COLO829 (cell line): ENCODE data around the gene GPATCH8.
A peak's percentile ranks its signal among the peaks of the same experiment; 100 is the strongest.
"Not testable (repeated sequence)": the region's sequence is repeated elsewhere in the genome, so short reads cannot be mapped to it uniquely, and the experiment has no call there.

Experiments
- DNase-seq: peaks from one replicate; pipeline ENCODE4 v3.0.0; 2012; ENCODE audit warnings: low spot score

GPATCH8 gene

DNA sequence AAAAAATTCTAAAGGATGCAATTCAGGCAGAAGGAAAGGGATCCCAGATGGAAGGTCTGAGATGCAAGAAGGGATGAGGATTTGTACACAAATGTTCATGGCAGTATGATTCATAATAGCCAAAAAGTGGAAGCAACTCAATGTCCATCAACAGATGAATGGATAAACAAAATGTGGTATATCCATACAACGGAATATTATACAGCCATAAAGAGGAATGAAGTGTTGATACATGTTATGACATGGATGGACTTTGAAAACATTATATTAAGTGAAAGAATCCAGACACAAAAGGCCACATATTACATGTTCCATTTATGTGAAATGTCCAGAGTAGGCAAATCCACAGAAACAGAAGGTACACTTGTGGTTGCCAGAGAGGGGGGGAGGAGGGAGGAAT is 23.9 kb upstream of the GPATCH8 start:
- DNase-seq = no peak

- no peak for DNase-seq
Measured at GRCh38 chr17:44523672-44523972, 20.4 kb upstream of the GPATCH8 start.

GRCh38 chr17:44522883-44523671 is 19.9 kb upstream of the GPATCH8 start:
- no peak for DNase-seq

DNA sequence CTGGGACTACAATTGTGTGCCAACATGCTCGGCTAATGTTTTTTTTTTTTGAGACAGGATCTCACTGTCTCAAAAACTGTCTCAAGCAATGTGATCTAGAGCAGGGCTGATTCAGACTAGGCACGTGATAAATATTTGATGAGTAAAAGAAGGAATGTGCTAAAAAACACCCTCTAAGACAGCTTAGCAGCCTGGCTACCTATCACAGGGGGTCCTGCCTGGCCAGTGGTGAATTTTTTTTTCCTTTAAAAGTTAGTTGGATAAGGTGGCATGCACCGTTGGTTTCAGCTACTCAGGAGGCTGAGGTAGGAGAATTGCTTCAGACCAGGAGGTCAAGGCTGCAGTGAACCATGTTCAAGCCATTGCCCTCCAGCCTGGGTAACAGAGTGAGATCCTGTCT is 14.8 kb upstream of the GPATCH8 start:
- DNase-seq = peak; percentile 69

DNA sequence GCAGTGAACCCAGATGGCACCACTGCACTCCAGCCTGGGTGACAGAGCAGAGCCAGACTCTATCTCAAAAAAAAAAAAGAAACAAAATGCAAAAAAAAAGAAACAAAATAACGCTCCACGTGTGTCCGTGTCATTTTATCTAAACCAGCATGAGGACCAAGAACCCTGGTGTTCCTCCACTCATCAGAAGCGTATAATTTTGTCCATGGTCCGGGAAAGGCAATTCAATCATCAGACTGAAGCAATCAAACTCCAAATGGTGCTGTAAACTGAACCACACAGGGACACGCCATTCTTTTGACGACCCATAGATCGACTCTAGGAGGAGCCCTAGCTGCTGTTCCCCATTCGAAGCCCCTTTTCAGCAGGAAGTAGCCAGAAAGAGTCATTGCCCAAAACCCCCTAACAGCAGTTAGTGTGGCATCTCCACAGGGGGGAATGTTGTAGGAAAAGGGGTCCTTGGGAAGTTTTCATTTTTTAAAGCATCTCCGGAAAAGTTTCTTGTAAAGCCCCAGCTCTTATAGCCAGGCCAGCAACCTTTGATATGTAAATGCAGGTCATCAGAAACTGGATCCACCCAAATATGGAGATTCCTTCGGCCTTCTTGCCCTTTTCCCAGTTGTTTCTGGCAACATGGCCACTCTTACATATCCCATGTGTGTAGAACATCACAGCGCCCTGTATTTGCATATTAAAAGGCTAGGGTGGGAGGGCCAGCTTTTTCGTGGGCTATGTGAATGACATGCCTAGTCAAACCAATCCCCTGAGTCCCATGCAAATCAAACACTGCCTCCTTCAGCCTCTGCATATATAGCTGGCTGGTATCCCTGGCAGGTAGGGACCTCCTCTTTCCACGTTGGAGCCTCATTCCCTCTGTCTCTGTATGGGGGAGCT is 8.3 kb upstream of the GPATCH8 start:
- not testable (repeated sequence) for DNase-seq

DNA sequence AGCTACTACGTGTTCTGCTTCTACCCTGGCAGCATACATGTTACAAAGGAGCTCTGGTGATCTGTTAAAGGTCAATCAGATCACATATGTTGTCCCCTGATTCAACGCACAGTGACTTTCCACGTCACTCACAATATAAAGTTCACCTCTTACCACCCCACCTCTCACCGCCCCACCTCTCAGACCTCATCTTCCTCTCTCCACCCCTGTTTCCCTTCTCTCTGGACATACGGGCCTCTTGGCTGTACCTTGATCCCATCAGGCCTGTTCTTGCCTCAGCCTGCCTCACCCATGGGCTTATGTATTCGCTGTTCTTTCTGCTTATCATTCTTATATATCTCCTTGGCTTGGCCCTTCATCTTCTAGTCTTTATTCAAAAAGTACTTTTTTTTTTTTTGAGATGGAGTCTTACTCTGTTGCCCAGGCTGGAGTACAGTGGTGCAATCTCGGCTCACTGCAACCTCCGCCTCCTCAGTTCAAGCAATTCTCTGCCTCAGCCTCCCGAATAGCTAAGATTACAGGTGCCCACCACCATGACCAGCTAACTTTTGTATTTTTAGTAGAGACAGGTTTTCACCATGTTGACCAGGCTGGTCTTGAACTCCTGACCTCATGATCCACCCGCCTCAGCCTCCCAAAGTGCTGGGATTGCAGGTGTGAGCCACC is 3.9 kb upstream of the GPATCH8 start:
- not testable (repeated sequence) for DNase-seq

DNA sequence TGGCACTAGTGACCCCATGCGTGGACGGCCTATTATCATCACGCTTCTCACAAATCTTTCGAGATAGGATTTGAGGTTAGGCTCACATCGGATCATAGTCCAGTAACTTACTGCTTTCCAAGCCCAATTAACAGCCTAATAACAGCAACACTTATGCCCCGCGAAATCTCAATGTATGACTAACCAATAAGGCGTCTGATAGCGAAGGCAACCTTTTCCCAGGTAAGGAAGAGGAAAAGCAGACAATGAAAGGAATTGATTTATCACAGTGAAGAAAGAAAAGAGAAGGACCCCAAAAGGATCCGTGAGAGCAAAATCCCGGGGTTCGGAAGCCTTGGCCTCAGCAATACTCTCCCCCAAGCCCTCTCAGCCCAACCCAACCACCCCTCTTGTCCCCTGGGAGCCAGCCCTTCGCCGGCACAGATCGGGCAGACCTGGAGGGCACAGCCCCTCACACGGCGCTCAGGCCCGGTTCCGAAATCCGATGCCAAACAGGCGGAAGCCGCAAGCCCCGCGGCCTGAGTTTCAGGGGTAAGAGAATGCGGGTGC is 534 bp downstream of the GPATCH8 start:
- no peak for DNase-seq

- DNase-seq = no peak
Measured at GRCh38 chr17:44501866-44502375, 1.3 kb downstream of the GPATCH8 start.

GRCh38 chr17:44499722-44500121 is 3.5 kb downstream of the GPATCH8 start:
- DNase-seq = no peak

GRCh38 chr17:44496815-44497214 is 6.4 kb downstream of the GPATCH8 start:
- peak; percentile 58 for DNase-seq

GRCh38 chr17:44493339-44493738 is 9.9 kb downstream of the GPATCH8 start:
- DNase-seq = no peak

DNA sequence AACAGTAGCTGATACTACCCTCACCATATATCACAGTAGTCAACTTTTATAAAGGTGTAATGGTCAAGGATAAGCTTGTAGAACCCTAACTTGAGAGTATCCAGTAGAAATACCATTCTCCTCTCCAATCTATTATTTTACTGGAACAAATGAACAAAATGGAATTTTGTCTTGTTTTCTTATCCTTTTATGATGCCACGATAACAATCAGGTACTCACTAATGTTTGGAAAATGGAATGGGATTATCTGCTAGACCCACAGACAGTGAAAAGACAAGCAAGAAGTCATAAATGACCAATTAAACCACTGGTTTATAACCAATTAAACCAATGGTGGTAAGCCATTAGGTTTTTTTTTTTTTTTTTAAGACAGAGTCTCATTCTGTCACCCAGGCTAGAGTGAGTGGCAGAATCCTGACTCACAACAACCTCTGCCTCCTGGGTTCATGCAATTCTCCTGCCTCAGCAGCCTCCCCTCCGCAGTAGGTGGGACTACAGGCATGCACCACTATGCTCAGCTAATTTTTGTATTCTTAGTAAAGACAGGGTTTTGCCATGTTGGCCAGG is 10.4 kb downstream of the GPATCH8 start:
- DNase-seq = no peak

GRCh38 chr17:44489581-44489980 is 13.6 kb downstream of the GPATCH8 start:
- no peak for DNase-seq

DNA sequence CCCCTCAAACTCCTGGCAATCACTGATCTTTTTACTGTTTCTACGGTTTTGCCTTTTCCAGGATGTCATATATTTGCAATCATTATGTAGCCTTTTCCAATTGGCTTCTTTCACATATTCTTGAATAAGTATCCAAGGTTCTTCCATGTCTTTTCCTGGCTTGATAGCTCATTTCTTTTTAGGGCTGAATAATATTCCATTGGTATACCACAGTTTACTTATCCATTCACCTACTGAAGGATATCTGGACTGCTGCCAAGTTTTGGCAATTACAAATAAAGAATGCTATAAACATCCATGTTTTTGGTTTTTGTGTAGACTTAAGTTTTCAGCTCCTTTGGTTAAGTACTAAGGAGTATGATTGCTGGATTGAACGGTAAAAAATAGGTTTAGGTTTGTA is 16.0 kb downstream of the GPATCH8 start:
- DNase-seq = no peak

GRCh38 chr17:44473367-44473766 is 29.8 kb downstream of the GPATCH8 start:
- no peak for DNase-seq

DNA sequence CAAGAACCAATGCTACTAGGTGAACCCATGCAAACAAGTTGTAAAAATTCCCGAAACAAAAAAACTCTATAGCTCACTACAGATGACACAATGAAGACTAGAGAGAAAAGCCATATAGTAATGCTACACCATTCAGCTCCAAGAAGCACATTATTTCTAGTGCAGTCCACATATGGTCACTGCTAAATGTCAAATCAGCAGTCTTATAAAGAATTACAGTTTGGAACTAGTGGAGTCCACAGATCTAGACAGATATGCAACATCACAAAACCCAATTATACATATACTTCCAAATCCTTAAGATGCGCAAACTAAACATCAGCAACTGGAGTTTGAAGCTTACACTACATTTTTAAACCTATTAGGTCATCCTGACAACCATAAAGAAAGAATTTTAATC is 33.5 kb downstream of the GPATCH8 start:
- no peak for DNase-seq

GRCh38 chr17:44467108-44467507 is 36.1 kb downstream of the GPATCH8 start:
- no peak for DNase-seq

- DNase-seq = no peak
Measured at GRCh38 chr17:44466339-44466738, 36.9 kb downstream of the GPATCH8 start.

DNA sequence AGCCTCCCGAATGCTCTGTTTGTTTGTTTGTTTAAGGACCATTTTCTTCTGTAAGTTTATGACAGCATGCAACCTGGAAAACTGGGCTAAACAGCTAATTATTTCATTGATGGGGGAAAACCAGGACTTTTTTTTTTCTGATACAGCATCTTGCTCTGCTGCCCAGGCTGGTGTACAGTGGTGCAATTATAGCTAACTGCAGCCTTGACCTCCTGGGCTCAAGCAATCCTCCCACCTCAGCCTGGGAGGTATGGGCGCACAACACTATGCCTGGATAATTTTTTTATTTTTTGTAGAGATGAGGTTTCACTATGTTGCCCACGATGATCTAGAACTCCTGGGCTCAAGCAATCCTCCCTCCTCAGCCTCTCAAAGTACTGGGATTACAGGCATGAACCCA is 37.3 kb downstream of the GPATCH8 start:
- no peak for DNase-seq

DNA sequence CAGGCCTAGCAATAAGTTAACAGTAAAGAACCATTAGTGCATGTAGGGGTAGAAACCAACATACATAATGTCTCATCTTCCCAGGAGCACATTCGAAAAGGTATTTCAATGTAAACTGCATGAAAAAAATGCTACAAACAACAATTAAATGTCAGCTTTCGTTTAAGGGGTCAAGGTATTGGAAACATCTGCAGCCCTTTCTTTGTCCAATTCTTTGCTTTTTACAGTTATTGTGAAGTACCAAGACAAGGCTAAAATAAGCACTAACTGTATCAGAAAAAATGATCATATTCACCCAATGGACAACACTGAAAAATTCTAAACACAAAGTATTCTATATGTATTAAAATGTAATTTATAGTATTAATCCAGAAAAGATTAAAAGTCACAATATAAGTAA is 37.9 kb downstream of the GPATCH8 start:
- no peak for DNase-seq

DNA sequence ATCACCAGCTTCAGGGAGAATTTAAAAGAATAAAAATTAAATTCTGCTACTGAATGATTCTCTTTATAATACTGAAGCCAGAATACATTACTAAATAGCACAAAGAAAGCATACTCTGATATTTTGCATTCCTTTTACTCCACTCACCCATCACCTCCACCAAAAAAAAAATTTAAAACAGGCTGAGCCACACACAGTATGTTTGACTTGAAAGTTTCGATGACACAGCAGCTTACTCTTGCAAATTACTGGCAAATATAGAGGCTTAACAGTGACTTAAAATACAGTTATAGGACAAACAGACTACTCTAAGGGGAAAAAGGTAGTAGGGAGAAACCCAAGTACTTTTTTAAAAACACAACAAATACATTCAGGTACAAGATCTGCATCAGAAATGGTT is 39.2 kb downstream of the GPATCH8 start:
- DNase-seq = peak; percentile 17

DNA sequence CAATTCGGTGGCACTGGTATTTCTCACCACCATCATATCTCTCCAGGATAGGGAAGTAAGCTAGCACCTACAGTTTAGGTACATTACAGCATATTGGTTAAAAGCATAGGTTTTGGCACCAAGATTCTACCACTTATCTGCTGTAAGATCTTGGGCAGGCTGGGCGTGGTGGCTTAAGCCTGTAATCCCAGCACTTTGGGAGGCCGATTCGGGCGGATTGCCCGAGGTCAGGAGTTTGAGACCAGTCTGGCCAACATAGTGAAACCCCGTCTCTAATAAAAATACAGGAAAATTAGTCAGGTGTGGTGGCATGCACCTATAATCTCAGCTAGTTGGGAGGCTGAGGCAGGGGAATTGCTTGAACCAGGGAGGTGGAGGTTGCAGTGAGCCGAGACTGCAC is 51.4 kb downstream of the GPATCH8 start:
- no peak for DNase-seq
